ENCODE data around the gene KCNRG. TPM values are rescaled to one million over a fixed set of nuclear protein-coding genes. Genes with fewer than 3 reads are reported as not detected.

The KCNRG gene
- total RNA-seq, 1 donor from 2014 or later, result 0.83 TPM

- Mint-ChIP-seq H3K4me3 (ENCODE audit: unreplicated experiment) (no peak overlapping the region), H3K27ac (ENCODE audit: unreplicated experiment) (no peak overlapping the region), H3K27me3 (ENCODE audit: unreplicated experiment) (peaks cover 1% of the 10 kb centered on the region), H3K4me1 (ENCODE audit: low read depth, unreplicated experiment) (no peaks in the 10 kb centered on the region), H3K36me3 (ENCODE audit: unreplicated experiment) (peaks cover 3% of the 10 kb centered on the region), H3K9me3 (ENCODE audit: unreplicated experiment) (no peaks in the 10 kb centered on the region)
- DNase-seq, result no peak
- TF ChIP-seq CTCF (IDR thresholded peaks at IDR 0.05; ENCODE audit: partially characterized antibody, unreplicated experiment), result no peak
Measured at GRCh38 chr13:50025436-50025835, 10.2 kb downstream of the KCNRG start.

- no peak for TF ChIP-seq CTCF (IDR thresholded peaks at IDR 0.05; ENCODE audit: partially characterized antibody, unreplicated experiment)
- no peaks in the 10 kb centered on the region for H3K9me3 Mint-ChIP-seq (ENCODE audit: unreplicated experiment)
- no peaks in the 10 kb centered on the region for H3K27me3 Mint-ChIP-seq (ENCODE audit: unreplicated experiment)
- no peaks in the 10 kb centered on the region for H3K36me3 Mint-ChIP-seq (ENCODE audit: unreplicated experiment)
- no peak overlapping the region for H3K27ac Mint-ChIP-seq (ENCODE audit: unreplicated experiment)
- DNase-seq, result no peak
- no peaks in the 10 kb centered on the region for H3K4me1 Mint-ChIP-seq (ENCODE audit: low read depth, unreplicated experiment)
- no peak overlapping the region for H3K4me3 Mint-ChIP-seq (ENCODE audit: unreplicated experiment)
Measured at GRCh38 chr13:50026788-50027473, 11.7 kb downstream of the KCNRG start.

GRCh38 chr13:50030315-50030714 is 15.1 kb downstream of the KCNRG start:
- Mint-ChIP-seq H3K4me3 (ENCODE audit: unreplicated experiment) (no peak overlapping the region), H3K4me1 (ENCODE audit: low read depth, unreplicated experiment) (no peaks in the 10 kb centered on the region), H3K27ac (ENCODE audit: unreplicated experiment) (no peak overlapping the region), H3K36me3 (ENCODE audit: unreplicated experiment) (no peaks in the 10 kb centered on the region), H3K27me3 (ENCODE audit: unreplicated experiment) (no peaks in the 10 kb centered on the region), H3K9me3 (ENCODE audit: unreplicated experiment) (no peaks in the 10 kb centered on the region)
- TF ChIP-seq CTCF (IDR thresholded peaks at IDR 0.05; ENCODE audit: partially characterized antibody, unreplicated experiment), result no peak
- no peak for DNase-seq

- Mint-ChIP-seq H3K27ac (ENCODE audit: unreplicated experiment) (no peak overlapping the region), H3K27me3 (ENCODE audit: unreplicated experiment) (no peaks in the 10 kb centered on the region), H3K9me3 (ENCODE audit: unreplicated experiment) (no peaks in the 10 kb centered on the region), H3K4me1 (ENCODE audit: low read depth, unreplicated experiment) (no peaks in the 10 kb centered on the region), H3K36me3 (ENCODE audit: unreplicated experiment) (no peaks in the 10 kb centered on the region), H3K4me3 (ENCODE audit: unreplicated experiment) (no peak overlapping the region)
- no peak for TF ChIP-seq CTCF (IDR thresholded peaks at IDR 0.05; ENCODE audit: partially characterized antibody, unreplicated experiment)
- no peak for DNase-seq
Measured at GRCh38 chr13:50033725-50034124, 18.5 kb downstream of the KCNRG start.

GRCh38 chr13:50037788-50038187 is 22.5 kb downstream of the KCNRG start:
- no peaks in the 10 kb centered on the region for H3K27me3 Mint-ChIP-seq (ENCODE audit: unreplicated experiment)
- no peaks in the 10 kb centered on the region for H3K9me3 Mint-ChIP-seq (ENCODE audit: unreplicated experiment)
- H3K4me1 Mint-ChIP-seq (ENCODE audit: low read depth, unreplicated experiment), result no peaks in the 10 kb centered on the region
- DNase-seq, result no peak
- no peak overlapping the region for H3K4me3 Mint-ChIP-seq (ENCODE audit: unreplicated experiment)
- no peak for TF ChIP-seq CTCF (IDR thresholded peaks at IDR 0.05; ENCODE audit: partially characterized antibody, unreplicated experiment)
- no peaks in the 10 kb centered on the region for H3K36me3 Mint-ChIP-seq (ENCODE audit: unreplicated experiment)
- H3K27ac Mint-ChIP-seq (ENCODE audit: unreplicated experiment), result no peak overlapping the region
